ENCODE results near the gene USP31. TPM values are rescaled to one million over a fixed set of nuclear protein-coding genes. Genes with fewer than 3 reads are reported as not detected.

Gene USP31
- polyA plus RNA-seq, 12 donors, result 3.0 to 8.9 (median 6.6) TPM; not detected in 1

- DNase-seq, result no peak
Measured at GRCh38 chr16:23061669-23062068, 87.6 kb downstream of the USP31 start.

GRCh38 chr16:23060458-23061320 lies 88.6 kb downstream of the USP31 start:
- DNase-seq, result peak; percentile 62

GRCh38 chr16:23059433-23059832 lies 89.8 kb downstream of the USP31 start:
- DNase-seq, result no peak

- DNase-seq, result no peak
Measured at GRCh38 chr16:23058576-23058975, 90.7 kb downstream of the USP31 start.

- DNase-seq, result no peak
Measured at GRCh38 chr16:23057013-23057596, 92.1 kb downstream of the USP31 start.

- no peak for DNase-seq
Measured at GRCh38 chr16:23055481-23055880, 93.8 kb downstream of the USP31 start.

- no peak for DNase-seq
Measured at GRCh38 chr16:23052908-23053580, 96.2 kb downstream of the USP31 start.

GRCh38 chr16:23052221-23052620 lies 97.0 kb downstream of the USP31 start:
- DNase-seq, result no peak

GRCh38 chr16:23051587-23051986 lies 97.7 kb downstream of the USP31 start:
- DNase-seq, result no peak

GRCh38 chr16:23048164-23048563 lies 101.1 kb downstream of the USP31 start:
- DNase-seq, result no peak

GRCh38 chr16:23045025-23045424 lies 104.2 kb downstream of the USP31 start:
- DNase-seq, result no peak

- no peak for DNase-seq
Measured at GRCh38 chr16:23040246-23040645, 109.0 kb downstream of the USP31 start.

- no peak for DNase-seq
Measured at GRCh38 chr16:23039118-23039517, 110.1 kb downstream of the USP31 start.

GRCh38 chr16:23035240-23035639 lies 114.0 kb downstream of the USP31 start:
- no peak for DNase-seq

GRCh38 chr16:23031508-23032098 lies 117.6 kb downstream of the USP31 start:
- no peak for DNase-seq

GRCh38 chr16:23029733-23030420 lies 119.4 kb downstream of the USP31 start:
- no peak for DNase-seq

- no peak for DNase-seq
Measured at GRCh38 chr16:23027386-23027785, 121.9 kb downstream of the USP31 start.

GRCh38 chr16:23026784-23027362 lies 122.4 kb downstream of the USP31 start:
- peak; percentile 21 for DNase-seq

- DNase-seq, result peak; percentile 43
Measured at GRCh38 chr16:23025692-23026307, 123.5 kb downstream of the USP31 start.

- no peak for DNase-seq
Measured at GRCh38 chr16:23024044-23024443, 125.2 kb downstream of the USP31 start.

- no peak for DNase-seq
Measured at GRCh38 chr16:23020084-23020483, 129.2 kb downstream of the USP31 start.
